Upper lobe of left lung (tissue), 6 donors: ENCODE data around the gene DMXL1. TPM values are rescaled to one million over a fixed set of nuclear protein-coding genes. Genes with fewer than 3 reads are reported as not detected.

Experiments used
- ATAC-seq, 2 donors: fragments of 200-7000 bp; cut with Tn5 transposase; one replicate each; pipeline ENCODE4 v1.9.1; 2022; ENCODE audit warnings: mild to moderate bottlenecking in 2 of 2, moderate library complexity in 2 of 2; ENCODE audit not compliant: low FRiP score in 2 of 2
- DNase-seq, 2 donors: peaks; one replicate each; pipeline ENCODE4 v3.0.0-alpha.2; 2019 to 2020
- H3K27ac ChIP-seq, 4 donors: fragments of 200-600 bp; sonication (generic); one replicate each; pipeline ENCODE4 v1.5.1; 2016 to 2019
- H3K27me3 ChIP-seq, 4 donors: fragments of 200-600 bp; sonication (generic); one replicate each; pipeline ENCODE4 v1.5.1; 2017 to 2019
- H3K36me3 ChIP-seq, 4 donors: fragments of 200-600 bp; sonication (generic); one replicate each; pipeline ENCODE4 v1.5.1; 2016 to 2019
- H3K4me1 ChIP-seq, 4 donors: fragments of 200-600 bp; sonication (generic); one replicate each; pipeline ENCODE4 v1.5.1; 2018 to 2019
- H3K4me3 ChIP-seq, 4 donors: fragments of 200-600 bp; sonication (generic); one replicate each; pipeline ENCODE4 v1.5.1; 2017 to 2019; ENCODE audit warnings: mild to moderate bottlenecking in 2 of 4, moderate library complexity in 1 of 4
- H3K9me3 ChIP-seq, 4 donors: fragments of 200-600 bp; sonication (generic); one replicate each; pipeline ENCODE4 v1.5.1; 2018 to 2019
- EP300 ChIP-seq, 4 donors: sonication (generic); formaldehyde crosslinking; IDR thresholded peaks; one replicate each; pipeline ENCODE4 v1.5.1; 2017; ENCODE audit warnings: antibody characterized with exemption in 4 of 4, control low read depth in 2 of 4
- POLR2A ChIP-seq, 4 donors: fragments of 450-650 bp; IDR thresholded peaks; one replicate each; pipeline ENCODE4 v1.5.1; 2016 to 2017; ENCODE audit warnings: antibody characterized with exemption in 4 of 4, mild to moderate bottlenecking in 2 of 4
- POLR2AphosphoS5 ChIP-seq, 2 donors: sonication (generic); formaldehyde crosslinking; IDR thresholded peaks; one replicate each; pipeline ENCODE4 v1.5.1; 2017; ENCODE audit warnings: antibody characterized with exemption in 2 of 2
- WGBS, 2 donors: methylation state at CpG; one replicate each; pipeline ENCODE4 v1.1.5; 2017 to 2018; 5-methylcytosine and 5-hydroxymethylcytosine counted together
- total RNA-seq, 6 donors: library from RNA; depleted of rRNA in 4 of 6; stranded (reverse); fragments of >200 nt in 4 of 6; gene quantifications; one replicate each; pipeline versions ENCODE4 v1.1.0 to v1.2.1, GENCODE V29; 2016 to 2021
- TF ChIP-seq, protein P1 (sequence below), 6 experiments: fragments of 450-650 bp in 4 of 6; fragments of 200-600 bp in 2 of 6; sonication (generic) in 2 of 6; IDR thresholded peaks; one replicate each; pipeline ENCODE4 v1.5.1; 2016 to 2019; ENCODE audit warnings: antibody characterized with exemption in 6 of 6
- donor health status: DM: no; HTN: no; CAD: no; lungs with moderate emphysema.
- donor health status: DM: no; HTN: yes; CAD: no; lungs with severe emphysema.

The DMXL1 gene
- total RNA-seq, 6 donors from 2014 or later = 37.7 to 102 (median 52.9) TPM

DNA sequence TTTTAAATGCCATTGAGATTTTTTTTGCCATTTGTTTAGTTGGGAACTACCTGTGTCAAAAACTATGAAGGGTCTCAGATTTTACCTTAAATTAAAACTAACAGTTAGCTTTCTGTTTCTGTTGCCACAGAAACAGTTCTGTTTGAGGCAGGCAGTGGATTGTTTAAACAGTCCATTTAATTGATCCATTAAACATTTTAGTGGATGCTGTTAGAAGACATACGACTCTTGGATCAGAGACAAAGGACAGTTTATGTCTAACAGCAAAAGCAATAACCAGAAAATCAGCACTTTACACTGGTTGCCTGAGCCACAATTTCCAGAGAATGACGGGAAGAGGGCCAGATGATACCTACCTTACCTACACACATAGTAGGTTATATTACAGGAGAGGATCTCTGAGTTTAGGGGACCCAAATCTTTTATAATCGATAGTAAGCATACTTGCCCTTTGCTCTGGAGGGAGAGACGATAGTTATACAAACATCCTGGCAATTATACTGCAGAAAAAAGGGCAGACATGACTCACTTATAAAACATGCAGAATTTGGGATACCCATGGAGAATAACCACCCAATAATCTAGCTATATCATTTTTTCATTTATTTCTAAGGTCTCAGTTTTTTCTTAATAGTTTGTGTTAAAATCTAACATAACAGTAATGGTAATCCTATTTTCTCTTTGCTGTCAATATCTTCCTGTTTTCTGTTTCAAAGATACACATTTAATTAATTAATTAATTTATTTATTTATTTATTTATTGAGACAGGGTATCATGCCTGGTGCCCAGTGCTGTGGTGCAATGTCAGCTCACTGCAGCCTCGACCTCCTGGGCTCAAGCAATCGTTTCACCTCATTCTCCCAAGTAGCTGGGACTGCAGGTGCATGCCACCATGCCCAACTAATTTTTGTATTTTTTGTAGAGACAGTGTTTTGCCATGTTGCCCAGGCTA, 148.2 kb downstream of the DMXL1 start:
- ATAC-seq (no peak), DNase-seq (no peak)
- 83 to 96% methylated on average over 6 of the region's 6 CpGs for WGBS, 2 donors

DNA sequence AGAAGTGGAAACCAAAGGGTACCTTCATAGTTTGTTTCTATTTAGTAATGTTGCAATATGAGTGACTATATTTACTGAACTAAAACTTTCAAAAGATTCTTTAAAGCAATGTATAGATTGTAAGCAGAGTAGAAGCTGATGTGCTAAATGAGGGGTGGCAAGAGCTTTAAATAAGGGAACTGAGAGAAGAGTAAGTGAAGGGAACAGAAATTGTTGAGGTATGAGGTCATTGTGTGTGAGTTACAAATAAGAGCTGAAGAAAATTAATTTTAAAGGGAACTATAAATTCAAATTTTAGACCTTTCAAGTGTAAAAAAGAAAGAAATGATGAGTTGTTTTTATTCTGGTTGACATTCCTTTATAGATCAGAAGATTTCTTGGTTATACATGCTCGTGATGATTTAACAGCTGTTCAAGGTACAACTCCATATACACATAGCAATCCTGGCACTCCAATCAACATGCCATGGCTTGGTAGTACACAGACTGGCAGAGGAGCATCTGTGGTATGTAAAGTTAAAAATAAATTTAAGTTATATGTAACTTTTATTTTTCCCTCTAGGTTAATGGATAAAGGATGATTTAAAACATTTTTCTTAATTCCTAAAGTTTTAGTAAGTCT, 149.8 kb downstream of the DMXL1 start:
- ATAC-seq = no peak
- H3K9me3 ChIP-seq = no peaks in the 10 kb centered on the region
- 91 to 94% methylated on average over 1 of the region's 1 CpG for WGBS, 2 donors
- TF ChIP-seq, protein P1, sequence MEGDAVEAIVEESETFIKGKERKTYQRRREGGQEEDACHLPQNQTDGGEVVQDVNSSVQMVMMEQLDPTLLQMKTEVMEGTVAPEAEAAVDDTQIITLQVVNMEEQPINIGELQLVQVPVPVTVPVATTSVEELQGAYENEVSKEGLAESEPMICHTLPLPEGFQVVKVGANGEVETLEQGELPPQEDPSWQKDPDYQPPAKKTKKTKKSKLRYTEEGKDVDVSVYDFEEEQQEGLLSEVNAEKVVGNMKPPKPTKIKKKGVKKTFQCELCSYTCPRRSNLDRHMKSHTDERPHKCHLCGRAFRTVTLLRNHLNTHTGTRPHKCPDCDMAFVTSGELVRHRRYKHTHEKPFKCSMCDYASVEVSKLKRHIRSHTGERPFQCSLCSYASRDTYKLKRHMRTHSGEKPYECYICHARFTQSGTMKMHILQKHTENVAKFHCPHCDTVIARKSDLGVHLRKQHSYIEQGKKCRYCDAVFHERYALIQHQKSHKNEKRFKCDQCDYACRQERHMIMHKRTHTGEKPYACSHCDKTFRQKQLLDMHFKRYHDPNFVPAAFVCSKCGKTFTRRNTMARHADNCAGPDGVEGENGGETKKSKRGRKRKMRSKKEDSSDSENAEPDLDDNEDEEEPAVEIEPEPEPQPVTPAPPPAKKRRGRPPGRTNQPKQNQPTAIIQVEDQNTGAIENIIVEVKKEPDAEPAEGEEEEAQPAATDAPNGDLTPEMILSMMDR (IDR thresholded peaks at IDR 0.05) = no peak
- TF ChIP-seq EP300 (IDR thresholded peaks at IDR 0.05) (no peak), POLR2AphosphoS5 (IDR thresholded peaks at IDR 0.05) (no peak), POLR2A (IDR thresholded peaks at IDR 0.05) (no peak)
- no peak overlapping the region for H3K4me3 ChIP-seq
- peaks cover 0 to 44% (median 0%) of the 10 kb centered on the region in 4 donors for H3K36me3 ChIP-seq
- no peak overlapping the region for H3K27ac ChIP-seq
- H3K27me3 ChIP-seq = no peaks in the 10 kb centered on the region
- no peaks in the 10 kb centered on the region for H3K4me1 ChIP-seq
- DNase-seq = no peak

More for the DNA sequence above, 148.2 kb downstream of the DMXL1 start:
- TF ChIP-seq POLR2AphosphoS5 (IDR thresholded peaks at IDR 0.05) (no peak), POLR2A (IDR thresholded peaks at IDR 0.05) (no peak), EP300 (IDR thresholded peaks at IDR 0.05) (no peak)
- TF ChIP-seq, protein P1 (IDR thresholded peaks at IDR 0.05) = no peak
- no peaks in the 10 kb centered on the region for H3K27me3 ChIP-seq
- H3K36me3 ChIP-seq = peaks cover 0 to 43% (median 0%) of the 10 kb centered on the region in 4 donors
- no peaks in the 10 kb centered on the region for H3K4me1 ChIP-seq
- no peak overlapping the region for H3K4me3 ChIP-seq
- H3K9me3 ChIP-seq = no peaks in the 10 kb centered on the region
- H3K27ac ChIP-seq = no peak overlapping the region

DNA sequence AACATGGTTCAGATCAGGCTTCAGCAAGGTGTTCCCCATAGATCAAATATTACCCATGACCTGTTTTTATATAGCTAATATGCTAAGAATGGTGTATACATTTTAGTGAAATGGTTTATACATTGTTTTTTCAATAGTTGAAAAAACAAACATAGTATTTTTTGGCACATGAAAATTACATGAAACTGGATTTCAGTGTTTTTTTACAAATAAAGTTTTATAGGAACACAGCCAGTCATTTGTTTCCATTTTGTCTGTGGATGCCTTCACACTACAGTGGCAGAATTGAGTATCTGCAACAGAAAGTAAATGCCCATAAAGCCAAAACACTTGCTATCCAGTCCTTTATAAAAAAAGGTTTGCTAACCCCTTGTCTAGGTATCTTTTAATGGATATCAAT, 150.4 kb downstream of the DMXL1 start:
- H3K9me3 ChIP-seq = no peaks in the 10 kb centered on the region
- no peaks in the 10 kb centered on the region for H3K4me1 ChIP-seq
- DNase-seq (no peak), ATAC-seq (no peak)
- H3K36me3 ChIP-seq = peaks cover 0 to 44% (median 0%) of the 10 kb centered on the region in 4 donors
- H3K4me3 ChIP-seq = no peak overlapping the region
- H3K27ac ChIP-seq = no peak overlapping the region
- H3K27me3 ChIP-seq = no peaks in the 10 kb centered on the region
- TF ChIP-seq POLR2AphosphoS5 (IDR thresholded peaks at IDR 0.05) = no peak
- TF ChIP-seq EP300 (IDR thresholded peaks at IDR 0.05) = no peak
- TF ChIP-seq POLR2A (IDR thresholded peaks at IDR 0.05) = no peak
- TF ChIP-seq, protein P1 (IDR thresholded peaks at IDR 0.05) = no peak

DNA sequence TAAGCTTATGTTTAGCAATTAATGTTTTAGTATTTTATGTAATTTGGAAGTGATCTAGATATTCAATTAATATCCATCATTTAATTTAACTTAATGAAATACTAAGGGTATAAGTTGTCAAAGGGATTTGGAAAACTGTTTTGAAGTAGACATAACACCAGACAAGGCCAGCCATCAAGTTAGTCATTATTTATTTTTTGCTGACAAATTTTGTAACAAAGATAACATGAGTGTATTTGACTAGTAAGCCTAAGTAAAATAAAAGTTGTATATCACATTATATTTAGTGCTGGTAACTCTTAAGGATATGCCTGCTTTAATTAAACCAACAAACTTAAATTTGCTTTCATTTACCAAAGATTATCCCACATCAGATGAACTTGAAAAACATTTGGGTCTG, 159.1 kb downstream of the DMXL1 start:
- TF ChIP-seq POLR2A (IDR thresholded peaks at IDR 0.05) (no peak), POLR2AphosphoS5 (IDR thresholded peaks at IDR 0.05) (no peak), EP300 (IDR thresholded peaks at IDR 0.05) (no peak)
- TF ChIP-seq, protein P1 (IDR thresholded peaks at IDR 0.05) = no peak
- Histone ChIP-seq H3K4me3 (no peak overlapping the region), H3K9me3 (no peaks in the 10 kb centered on the region), H3K4me1 (no peaks in the 10 kb centered on the region), H3K27me3 (no peaks in the 10 kb centered on the region), H3K27ac (no peak overlapping the region), H3K36me3 (peaks cover 0 to 27% (median 4%) of the 10 kb centered on the region in 4 donors)
- no peak for DNase-seq
- no peak for ATAC-seq
